NCI-H748 (cell line): ENCODE measurements around the gene GABRP.
A peak's percentile ranks its signal among the peaks of the same experiment; 100 is the strongest.
"Not testable (repeated sequence)": the region's sequence is repeated elsewhere in the genome, so short reads cannot be mapped to it uniquely, and the experiment has no call there.

Source experiments
- DNase-seq: peaks from one replicate; lab custom pipeline; 2025; ENCODE audit not compliant: unreplicated experiment; lab: John Stamatoyannopoulos, UW

Gene GABRP

GRCh38 chr5:170783498-170784247, at the start of gene GABRP:
Gene GABRP (plus strand): TSS chr5:170783725. CDS start chr5:170788616, 4,891 bp downstream.
- DNase-seq, result no peak

GRCh38 chr5:170736966-170737365, 46.6 kb upstream of the GABRP start:
- no peak for DNase-seq

- DNase-seq, result no peak
These were observed 45.9 kb upstream of the GABRP start for GRCh38 chr5:170737591-170737990.

GRCh38 chr5:170738840-170739239, 44.7 kb upstream of the GABRP start:
- no peak for DNase-seq

- DNase-seq, result no peak
These were observed 44.1 kb upstream of the GABRP start for GRCh38 chr5:170739446-170739845.

- DNase-seq, result no peak
These were observed 42.8 kb upstream of the GABRP start for GRCh38 chr5:170740551-170741205.

GRCh38 chr5:170741801-170742200, 41.7 kb upstream of the GABRP start:
- no peak for DNase-seq

GRCh38 chr5:170743876-170744212, 39.7 kb upstream of the GABRP start:
- DNase-seq, result no peak

GRCh38 chr5:170745481-170746071, 37.9 kb upstream of the GABRP start:
- DNase-seq, result no peak

- no peak for DNase-seq
These were observed 37.2 kb upstream of the GABRP start for GRCh38 chr5:170746075-170746960.

- DNase-seq, result no peak
These were observed 36.6 kb upstream of the GABRP start for GRCh38 chr5:170746961-170747340.

GRCh38 chr5:170747357-170747756, 36.2 kb upstream of the GABRP start:
- DNase-seq, result no peak

GRCh38 chr5:170747851-170748250, 35.7 kb upstream of the GABRP start:
- DNase-seq, result peak; percentile 37

GRCh38 chr5:170748951-170749471, 34.5 kb upstream of the GABRP start:
- DNase-seq, result no peak

- no peak for DNase-seq
These were observed 33.6 kb upstream of the GABRP start for GRCh38 chr5:170749911-170750431.

- DNase-seq, result no peak
These were observed 32.7 kb upstream of the GABRP start for GRCh38 chr5:170750791-170751190.

GRCh38 chr5:170751631-170752030, 31.9 kb upstream of the GABRP start:
- no peak for DNase-seq

GRCh38 chr5:170752257-170753215, 31.0 kb upstream of the GABRP start:
- DNase-seq, result peak; percentile 72

- DNase-seq, result no peak
These were observed 30.2 kb upstream of the GABRP start for GRCh38 chr5:170753311-170753710.

GRCh38 chr5:170754508-170754907, 29.0 kb upstream of the GABRP start:
- DNase-seq, result not testable (repeated sequence)
